H1 (cell line): Measurements from ENCODE around the gene MMP21. TPM values are rescaled to one million over a fixed set of nuclear protein-coding genes. Genes with fewer than 3 reads are reported as not detected.

Experiments
- BACH1 ChIP-seq: IDR thresholded peaks from 2 replicates; pipeline ENCODE4 v1.6.1; 2012; ENCODE audit warnings: low read length, improper control_type of control experiment
- CHD7 ChIP-seq: fragments of 300-600 bp; sonication (generic); IDR thresholded peaks from 2 replicates; pipeline ENCODE4 v1.7.1; 2012; ENCODE audit warnings: low read length, moderate library complexity, mild to moderate bottlenecking, inconsistent platforms; ENCODE audit not compliant: insufficient replicate concordance
- EZH2 ChIP-seq: fragments of 200-600 bp; sonication (generic); IDR thresholded peaks from 2 replicates; pipeline ENCODE4 v1.7.1; 2012; ENCODE audit warnings: low read depth, mild to moderate bottlenecking, moderate library complexity, low read length, inconsistent platforms; ENCODE audit not compliant: severe bottlenecking
- GABPA ChIP-seq: IDR thresholded peaks from 2 replicates; pipeline ENCODE4 v1.6.1; 2011; ENCODE audit warnings: mild to moderate bottlenecking, low read length, moderate library complexity, borderline replicate concordance; ENCODE audit not compliant: insufficient read depth
- JUN ChIP-seq: IDR thresholded peaks from 2 replicates; pipeline ENCODE4 v1.6.1; 2011; ENCODE audit warnings: low read depth, mild to moderate bottlenecking, improper control_type of control experiment, low read length
- RXRA ChIP-seq: IDR thresholded peaks from 2 replicates; pipeline ENCODE4 v1.6.1; 2011; ENCODE audit warnings: low read depth, mild to moderate bottlenecking, low read length, moderate library complexity; ENCODE audit not compliant: insufficient read depth
- TCF12 ChIP-seq: IDR thresholded peaks from 2 replicates; pipeline ENCODE4 v1.6.1; 2011; ENCODE audit warnings: low read depth, mild to moderate bottlenecking, low read length
- USF2 ChIP-seq: IDR thresholded peaks from 2 replicates; pipeline ENCODE4 v1.6.1; 2011; ENCODE audit warnings: low read length, improper control_type of control experiment
- polyA plus RNA-seq, 7 experiments: library from polyadenylated mRNA; depleted of rRNA in 3 of 7; stranded (reverse) in 5 of 7; unstranded in 2 of 7; fragments of >200 nt in 5 of 7; fragments of 200-250 nt in 2 of 7; gene quantifications; 1 replicate in 5 of 7; 2 replicates in 1 of 7; 4 replicates in 1 of 7; pipeline versions ENCODE4 v1.2.1 to v1.2.3, GENCODE V29; 2011 to 2013; ENCODE audit warnings: missing spikeins in 2 of 7, mixed read lengths in 2 of 7
- total RNA-seq: library from RNA; stranded (reverse); fragmentation: NEBNext Ultra II Directional; extraction: Animal tissue kit (Norgen Biotek cat#: 25700); gene quantifications from 2 replicates; pipeline ENCODE4 v1.2.1, GENCODE V29; 2021

MMP21 gene
- total and polyA plus RNA-seq, 2 of the 8 experiments (the other 6 are each of a cell fraction or from before 2014, with no cell fraction given): not detected

DNA sequence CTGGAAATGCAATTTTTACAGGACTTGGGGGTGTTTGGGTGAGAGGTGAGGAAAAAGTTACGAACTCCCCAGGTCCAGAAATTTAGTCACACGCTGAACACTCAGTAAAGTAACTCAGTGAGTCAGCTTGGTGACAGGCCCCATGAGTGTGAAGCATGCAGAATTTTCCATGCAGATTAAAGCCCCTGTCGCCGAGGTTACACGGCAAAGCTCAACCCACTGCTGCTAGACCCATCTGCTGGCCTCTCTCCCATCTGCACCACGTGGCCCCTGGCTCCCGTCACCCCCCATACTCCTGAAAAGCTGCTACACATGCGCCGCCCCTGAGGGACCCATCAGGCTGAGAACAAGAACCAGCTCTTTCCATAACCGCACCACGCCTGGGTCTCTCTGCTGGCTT, 7.0 kb upstream of the MMP21 start (continued):
- TF ChIP-seq TCF12 (no peak), BACH1 (no peak), JUN (no peak), GABPA (no peak), EZH2 (no peak), CHD7 (no peak), RXRA (no peak), USF2 (no peak)
